NOMO-1 treated with DMSO at 0.1 percent for 48 hours (cell line): Measurements from ENCODE around the gene SLC5A6.

Source experiments
- DNase-seq: peaks from one replicate; lab custom pipeline; 2025; ENCODE audit not compliant: unreplicated experiment; lab: John Stamatoyannopoulos, UW

The SLC5A6 gene

GRCh38 chr2:27237341-27237945, 25.4 kb upstream of the SLC5A6 start:
- DNase-seq, result no peak

- DNase-seq, result no peak
These were observed 24.6 kb upstream of the SLC5A6 start for GRCh38 chr2:27236626-27237025.

DNA sequence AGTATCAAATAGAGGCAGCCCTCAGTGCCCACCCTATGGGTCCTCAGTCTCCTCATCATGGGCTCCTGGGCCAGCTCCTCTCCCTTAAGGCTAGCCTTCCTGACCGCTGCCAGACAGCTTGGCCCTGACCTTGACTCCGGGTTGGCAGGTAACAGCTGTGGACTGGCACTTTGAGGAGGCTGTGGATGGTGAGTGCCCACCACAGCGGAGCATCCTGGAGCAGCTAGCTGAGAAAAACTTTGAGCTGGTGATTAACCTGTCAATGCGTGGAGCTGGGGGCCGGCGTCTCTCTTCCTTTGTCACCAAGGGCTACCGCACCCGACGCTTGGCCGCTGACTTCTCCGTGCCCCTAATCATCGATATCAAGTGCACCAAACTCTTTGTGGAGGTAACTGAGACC, 24.1 kb upstream of the SLC5A6 start:
- DNase-seq, result no peak

GRCh38 chr2:27233341-27233740, 21.3 kb upstream of the SLC5A6 start:
- DNase-seq, result no peak

GRCh38 chr2:27231921-27232320, 19.9 kb upstream of the SLC5A6 start:
- DNase-seq, result no peak

GRCh38 chr2:27227501-27227900, 15.4 kb upstream of the SLC5A6 start:
- no peak for DNase-seq

DNA sequence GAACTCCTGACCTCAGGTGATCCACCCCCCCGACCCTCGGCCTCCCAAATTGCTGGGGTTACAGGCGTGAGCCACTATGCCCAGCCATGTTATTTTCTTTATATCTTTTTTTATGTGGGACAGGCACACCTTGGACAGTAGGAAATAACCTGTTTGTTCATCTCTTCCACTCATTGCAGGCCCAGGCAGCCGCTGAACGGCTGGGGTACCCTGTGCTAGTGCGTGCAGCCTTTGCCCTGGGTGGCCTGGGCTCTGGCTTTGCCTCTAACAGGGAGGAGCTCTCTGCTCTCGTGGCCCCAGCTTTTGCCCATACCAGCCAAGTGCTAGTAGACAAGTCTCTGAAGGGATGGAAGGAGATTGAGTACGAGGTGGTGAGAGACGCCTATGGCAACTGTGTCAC, 13.5 kb upstream of the SLC5A6 start:
- DNase-seq, result no peak

DNA sequence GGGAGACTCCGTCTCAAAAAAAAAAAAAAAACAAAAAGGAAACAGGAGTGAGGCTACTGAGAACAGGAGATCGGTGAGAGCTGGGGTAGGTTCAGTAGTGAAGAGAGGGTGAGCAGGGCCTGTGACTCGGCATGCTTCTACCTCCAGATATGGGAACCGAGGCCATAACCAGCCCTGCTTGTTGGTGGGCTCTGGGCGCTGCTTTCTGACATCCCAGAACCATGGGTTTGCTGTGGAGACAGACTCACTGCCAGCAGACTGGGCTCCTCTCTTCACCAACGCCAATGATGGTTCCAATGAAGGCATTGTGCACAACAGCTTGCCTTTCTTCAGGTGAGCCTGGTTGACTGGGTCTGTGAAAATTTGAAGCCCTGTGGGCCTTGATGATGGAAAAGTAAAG, 11.3 kb upstream of the SLC5A6 start:
- no peak for DNase-seq

DNA sequence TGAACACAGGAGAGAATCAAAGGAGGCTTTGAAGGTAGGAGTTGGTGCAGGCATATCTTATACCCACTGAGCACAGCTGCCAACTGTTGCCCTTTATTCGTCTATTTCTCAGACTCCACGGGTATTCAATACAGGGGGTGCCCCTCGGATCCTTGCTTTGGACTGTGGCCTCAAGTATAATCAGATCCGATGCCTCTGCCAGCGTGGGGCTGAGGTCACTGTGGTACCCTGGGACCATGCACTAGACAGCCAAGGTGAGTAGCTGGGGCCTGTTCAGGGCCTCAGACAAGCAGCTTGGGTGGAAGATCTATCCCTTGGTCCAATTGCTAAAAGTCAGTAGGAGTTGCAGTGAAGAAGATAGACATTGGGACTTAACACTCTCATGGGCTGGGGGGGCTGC, 10.3 kb upstream of the SLC5A6 start:
- DNase-seq, result no peak

GRCh38 chr2:27221166-27221565, 9.1 kb upstream of the SLC5A6 start:
- DNase-seq, result no peak

- DNase-seq, result no peak
These were observed 8.0 kb upstream of the SLC5A6 start for GRCh38 chr2:27220091-27220490.

DNA sequence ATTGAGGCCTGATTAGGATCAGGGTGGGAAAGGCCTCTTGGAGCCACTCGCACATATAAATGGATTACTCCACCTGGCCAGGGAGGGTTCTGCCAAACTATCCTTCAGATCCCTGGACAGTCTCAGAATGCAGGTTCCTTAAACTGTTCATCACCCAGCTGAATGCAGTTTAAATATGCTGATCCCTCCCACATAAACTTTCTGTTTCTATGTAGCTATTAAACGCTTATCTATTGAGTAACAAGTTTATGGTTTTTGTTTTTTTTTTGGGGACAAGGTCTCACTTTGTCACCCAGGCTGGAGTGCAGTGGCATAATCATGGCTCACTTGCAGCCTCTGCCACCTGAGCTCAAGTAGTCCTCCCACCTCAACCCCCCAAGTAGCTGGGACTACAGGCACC, 7.0 kb upstream of the SLC5A6 start:
- DNase-seq, result no peak

DNA sequence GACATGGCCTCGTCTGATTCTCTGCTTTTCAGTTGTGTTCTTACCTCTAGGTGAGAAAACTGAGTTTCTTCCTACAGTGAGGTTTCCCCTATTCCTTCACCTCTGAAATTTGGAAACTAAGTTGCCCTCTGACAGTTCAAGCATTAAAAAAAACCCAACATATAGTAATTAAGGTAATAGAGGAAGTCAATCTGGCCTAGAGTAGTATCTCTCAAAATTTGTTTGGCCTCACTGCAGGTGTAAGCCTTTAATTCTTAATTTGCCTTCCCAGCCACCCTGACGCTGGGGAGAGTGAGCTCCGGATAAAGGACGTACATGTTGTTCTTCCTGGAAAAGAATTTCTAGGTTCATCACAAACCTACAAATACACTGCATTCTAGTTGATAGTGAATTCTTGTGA, 6.5 kb upstream of the SLC5A6 start:
- DNase-seq, result no peak

- DNase-seq, result peak; percentile 88
These were observed 5.4 kb upstream of the SLC5A6 start, which contains the start of gene CAD for GRCh38 chr2:27217173-27218121. CAD (plus strand) TSS chr2:27217369; CDS start chr2:27217552, 183 bp downstream.

DNA sequence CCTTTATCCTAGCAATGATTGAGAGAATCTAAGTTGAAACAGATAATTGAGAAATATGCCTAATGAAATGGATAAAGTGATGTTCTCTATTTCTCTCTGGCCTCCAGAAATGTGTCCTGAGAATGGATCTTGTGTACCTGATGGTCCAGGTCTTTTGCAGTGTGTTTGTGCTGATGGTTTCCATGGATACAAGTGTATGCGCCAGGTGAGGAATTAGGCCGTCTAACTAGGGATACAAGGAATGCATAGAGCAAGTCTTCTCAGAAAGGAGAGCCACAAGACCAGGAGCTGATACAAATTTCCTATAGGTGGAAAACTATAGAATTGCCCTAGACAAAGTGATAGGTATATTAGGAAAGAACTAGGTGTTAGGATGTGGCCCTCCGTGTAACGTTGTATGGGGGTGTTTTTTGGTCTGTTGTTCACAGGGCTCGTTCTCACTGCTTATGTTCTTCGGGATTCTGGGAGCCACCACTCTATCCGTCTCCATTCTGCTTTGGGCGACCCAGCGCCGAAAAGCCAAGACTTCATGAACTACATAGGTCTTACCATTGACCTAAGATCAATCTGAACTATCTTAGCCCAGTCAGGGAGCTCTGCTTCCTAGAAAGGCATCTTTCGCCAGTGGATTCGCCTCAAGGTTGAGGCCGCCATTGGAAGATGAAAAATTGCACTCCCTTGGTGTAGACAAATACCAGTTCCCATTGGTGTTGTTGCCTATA, 4.5 kb upstream of the SLC5A6 start:
- DNase-seq, result no peak

GRCh38 chr2:27214941-27215340, 2.9 kb upstream of the SLC5A6 start:
- no peak for DNase-seq

DNA sequence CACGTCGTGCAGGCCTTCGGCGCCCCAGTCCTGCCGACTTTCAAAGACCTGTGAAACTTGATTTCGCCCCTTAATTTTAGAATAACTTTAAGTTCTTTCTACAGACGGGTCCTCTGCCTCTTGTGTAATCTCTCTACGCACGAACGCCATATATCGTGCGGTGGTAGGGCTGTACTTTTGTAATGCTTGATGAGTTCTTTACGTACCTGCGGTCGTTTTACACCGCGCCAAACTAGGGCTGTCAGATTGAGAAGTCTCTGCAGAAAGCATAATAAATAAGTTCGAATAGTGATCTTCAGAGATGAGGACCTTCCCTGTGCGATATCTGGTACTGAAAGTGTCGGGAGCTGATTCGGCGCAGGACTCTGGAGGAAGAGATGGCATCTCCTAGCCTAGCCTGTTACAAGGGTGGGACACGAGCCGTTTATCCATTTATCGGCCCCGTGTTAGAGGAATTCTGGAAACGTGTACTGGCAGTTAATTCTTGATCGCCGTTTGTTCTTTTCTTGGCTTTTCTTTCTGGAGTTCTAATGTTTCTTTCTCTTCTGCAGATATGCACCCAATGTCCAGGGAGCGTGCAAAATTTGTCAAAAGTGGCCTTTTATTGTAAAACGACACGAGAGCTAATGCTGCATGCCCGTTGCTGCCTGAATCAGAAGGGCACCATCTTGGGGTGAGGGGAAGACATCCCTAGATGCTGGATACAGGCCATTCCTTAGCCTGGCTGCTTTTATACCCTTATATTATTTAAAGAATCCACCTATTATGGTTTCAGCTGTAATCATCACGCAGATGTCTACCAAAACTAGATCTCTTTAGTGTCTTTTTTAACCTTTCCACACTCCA, 781 bp upstream of the SLC5A6 start:
- peak; percentile 48 for DNase-seq

DNA sequence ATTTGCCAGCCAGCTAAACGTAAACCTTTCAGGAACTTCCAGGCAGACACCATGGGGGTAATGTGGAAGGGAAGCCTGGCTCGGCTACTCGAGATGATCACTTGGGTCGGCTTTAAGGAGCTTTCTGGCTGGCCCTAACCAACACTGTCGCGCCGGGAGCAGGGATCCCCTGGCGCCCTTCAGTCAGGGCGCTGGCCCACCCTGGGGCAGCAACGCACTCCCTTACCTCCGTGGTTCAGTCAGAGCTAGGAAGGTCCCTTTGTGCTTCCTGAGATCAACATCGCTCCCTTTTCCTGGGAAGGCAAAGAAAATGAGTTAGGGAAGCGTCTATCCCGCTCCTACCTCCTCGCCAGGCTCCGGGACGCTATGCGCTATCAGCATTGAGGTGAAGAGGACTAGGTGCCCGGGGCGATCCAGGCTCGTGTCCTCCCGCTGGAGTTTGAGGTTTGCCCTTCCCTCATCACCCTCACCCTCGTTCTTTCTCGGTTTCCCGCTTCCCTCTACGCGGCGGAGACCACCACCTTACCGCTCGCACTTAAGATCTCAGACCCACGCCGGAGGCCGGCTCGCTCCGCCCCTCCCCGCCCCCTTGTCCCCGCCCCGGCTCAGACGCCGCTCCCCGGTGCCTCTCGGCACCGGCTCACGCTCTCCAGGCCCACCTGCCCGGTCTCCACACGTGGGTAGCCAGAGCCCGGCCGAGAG, 676 bp downstream of the SLC5A6 start:
- DNase-seq, result no peak

- no peak for DNase-seq
These were observed 2.3 kb downstream of the SLC5A6 start for GRCh38 chr2:27209621-27210401.
